ENCODE data around the gene SDHB. TPM values are rescaled to one million over a fixed set of nuclear protein-coding genes. Genes with fewer than 3 reads are reported as not detected.

SDHB gene
- total and polyA plus RNA-seq, 7 donors, result 190 to 452 (median 266) TPM

GRCh38 chr1:16998589-16998988 is 55.2 kb downstream of the SDHB start:
- peaks cover 0 to 75% of the 10 kb centered on the region in 2 donors for H3K36me3 ChIP-seq (ENCODE audit: insufficient read depth in 1 of 2, low read depth in 1 of 2)
- no peak overlapping the region for H3K4me3 ChIP-seq
- no peaks in the 10 kb centered on the region for H3K4me1 ChIP-seq
- ATAC-seq (no peak), DNase-seq (no peak)
- H3K9me3 ChIP-seq, result no peaks in the 10 kb centered on the region
- TF ChIP-seq CTCF (IDR thresholded peaks at IDR 0.05), result no peak
- intact Hi-C loops (cut with DNase I), result no loop called here
- H3K27me3 ChIP-seq (ENCODE audit: insufficient read depth in 3 of 3, low read length in 2 of 3), result no peaks in the 10 kb centered on the region
- WGBS, 3 donors, result 77 to 80% (median 79%) methylated on average over 10 of the region's 10 CpGs
- no peak overlapping the region for H3K27ac ChIP-seq

GRCh38 chr1:16996845-16997244 is 57.0 kb downstream of the SDHB start:
- ATAC-seq (no peak), DNase-seq (no peak)
- H3K27ac ChIP-seq, result no peak overlapping the region
- no peak for TF ChIP-seq CTCF (IDR thresholded peaks at IDR 0.05)
- intact Hi-C loops (cut with DNase I), result no loop called here
- peaks cover 0 to 73% of the 10 kb centered on the region in 2 donors for H3K36me3 ChIP-seq (ENCODE audit: insufficient read depth in 1 of 2, low read depth in 1 of 2)
- no peak overlapping the region for H3K4me3 ChIP-seq
- no peaks in the 10 kb centered on the region for H3K9me3 ChIP-seq
- WGBS, 3 donors, result 91 to 95% (median 93%) methylated on average over 14 of the region's 14 CpGs
- no peaks in the 10 kb centered on the region for H3K4me1 ChIP-seq
- no peaks in the 10 kb centered on the region for H3K27me3 ChIP-seq (ENCODE audit: insufficient read depth in 3 of 3, low read length in 2 of 3)

GRCh38 chr1:16993521-16994038 is 60.3 kb downstream of the SDHB start:
- Histone ChIP-seq H3K27ac (no peak overlapping the region), H3K36me3 (ENCODE audit: insufficient read depth in 1 of 2, low read depth in 1 of 2) (peaks cover 0 to 73% of the 10 kb centered on the region in 2 donors), H3K4me1 (no peaks in the 10 kb centered on the region), H3K4me3 (no peak overlapping the region), H3K9me3 (no peaks in the 10 kb centered on the region), H3K27me3 (ENCODE audit: insufficient read depth in 3 of 3, low read length in 2 of 3) (no peaks in the 10 kb centered on the region)
- intact Hi-C loops (cut with DNase I), result no loop called here
- no peak for TF ChIP-seq CTCF (IDR thresholded peaks at IDR 0.05)
- WGBS, 3 donors, result 94 to 96% (median 94%) methylated on average over 15 of the region's 15 CpGs
- ATAC-seq (no peak), DNase-seq (no peak)

- peaks cover 0 to 75% of the 10 kb centered on the region in 2 donors for H3K36me3 ChIP-seq (ENCODE audit: insufficient read depth in 1 of 2, low read depth in 1 of 2)
- WGBS, 3 donors, result 94 to 97% (median 95%) methylated on average over 9 of the region's 9 CpGs
- H3K27ac ChIP-seq, result no peak overlapping the region
- intact Hi-C loops (cut with DNase I), result no loop called here
- no peaks in the 10 kb centered on the region for H3K4me1 ChIP-seq
- no peak overlapping the region for H3K4me3 ChIP-seq
- no peak for DNase-seq
- no peaks in the 10 kb centered on the region for H3K9me3 ChIP-seq
- no peaks in the 10 kb centered on the region for H3K27me3 ChIP-seq (ENCODE audit: insufficient read depth in 3 of 3, low read length in 2 of 3)
- TF ChIP-seq CTCF (IDR thresholded peaks at IDR 0.05), result no peak
- ATAC-seq, result no peak
Measured at GRCh38 chr1:16992675-16993074, 61.2 kb downstream of the SDHB start.

GRCh38 chr1:16992102-16992501 is 61.7 kb downstream of the SDHB start:
- Histone ChIP-seq H3K4me1 (no peaks in the 10 kb centered on the region), H3K9me3 (no peaks in the 10 kb centered on the region), H3K4me3 (no peak overlapping the region), H3K27ac (no peak overlapping the region), H3K36me3 (ENCODE audit: insufficient read depth in 1 of 2, low read depth in 1 of 2) (peaks cover 0 to 80% of the 10 kb centered on the region in 2 donors), H3K27me3 (ENCODE audit: insufficient read depth in 3 of 3, low read length in 2 of 3) (no peaks in the 10 kb centered on the region)
- ATAC-seq, result peak in 1 of 4 donors; percentile 14
- intact Hi-C loops (cut with DNase I), result no loop called here
- no peak for DNase-seq
- 87 to 92% (median 90%) methylated on average over 12 of the region's 12 CpGs for WGBS, 3 donors
- TF ChIP-seq CTCF (IDR thresholded peaks at IDR 0.05), result no peak

Data from psoas muscle (tissue), 8 donors.